Osteocyte (in vitro differentiated cells): ENCODE data around the gene LRRN2. TPM values are rescaled to one million over a fixed set of nuclear protein-coding genes. Genes with fewer than 3 reads are reported as not detected.
A peak's percentile ranks its signal among the peaks of the same experiment; 100 is the strongest.

Experiments used
- DNase-seq: peaks from one replicate; pipeline ENCODE4 v3.0.0; 2021; ENCODE audit warnings: mixed read lengths; ENCODE audit not compliant: unreplicated experiment; ENCODE audit errors: extremely low spot score
- H3K27ac Mint-ChIP-seq: one replicate; pipeline ENCODE4 v1.8.0; 2021; ENCODE audit warnings: mild to moderate bottlenecking, mixed read lengths; ENCODE audit not compliant: unreplicated experiment
- H3K27me3 Mint-ChIP-seq: one replicate; pipeline ENCODE4 v1.8.0; 2021; ENCODE audit warnings: mixed read lengths; ENCODE audit not compliant: unreplicated experiment
- H3K36me3 Mint-ChIP-seq: one replicate; pipeline ENCODE4 v1.8.0; 2021; ENCODE audit warnings: mixed read lengths; ENCODE audit not compliant: unreplicated experiment
- H3K4me1 Mint-ChIP-seq: one replicate; pipeline ENCODE4 v1.8.0; 2021; ENCODE audit warnings: mixed read lengths; ENCODE audit not compliant: unreplicated experiment
- H3K4me3 Mint-ChIP-seq: one replicate; pipeline ENCODE4 v1.8.0; 2021; ENCODE audit warnings: mild to moderate bottlenecking, moderate library complexity, mixed read lengths; ENCODE audit not compliant: unreplicated experiment
- H3K9me3 Mint-ChIP-seq: one replicate; pipeline ENCODE4 v1.8.0; 2021; ENCODE audit warnings: mixed read lengths; ENCODE audit not compliant: unreplicated experiment
- total RNA-seq: library from RNA; stranded (reverse); gene quantifications from 2 replicates; pipeline ENCODE4 v1.2.1, GENCODE V29; 2021
- TF ChIP-seq, protein P1 (sequence below): fragments of 200-600 bp; sonication (generic); IDR thresholded peaks from 2 replicates; pipeline ENCODE4 v1.5.0; 2021; ENCODE audit warnings: antibody characterized with exemption, mild to moderate bottlenecking, moderate library complexity

LRRN2 gene
- total RNA-seq, 1 donor from 2014 or later: not detected

- Mint-ChIP-seq H3K4me3 (no peak overlapping the region), H3K36me3 (no peaks in the 10 kb centered on the region), H3K4me1 (no peaks in the 10 kb centered on the region), H3K9me3 (no peaks in the 10 kb centered on the region), H3K27ac (no peak overlapping the region), H3K27me3 (peaks cover 40% of the 10 kb centered on the region)
- DNase-seq: peak; percentile 21
- TF ChIP-seq, protein P1, sequence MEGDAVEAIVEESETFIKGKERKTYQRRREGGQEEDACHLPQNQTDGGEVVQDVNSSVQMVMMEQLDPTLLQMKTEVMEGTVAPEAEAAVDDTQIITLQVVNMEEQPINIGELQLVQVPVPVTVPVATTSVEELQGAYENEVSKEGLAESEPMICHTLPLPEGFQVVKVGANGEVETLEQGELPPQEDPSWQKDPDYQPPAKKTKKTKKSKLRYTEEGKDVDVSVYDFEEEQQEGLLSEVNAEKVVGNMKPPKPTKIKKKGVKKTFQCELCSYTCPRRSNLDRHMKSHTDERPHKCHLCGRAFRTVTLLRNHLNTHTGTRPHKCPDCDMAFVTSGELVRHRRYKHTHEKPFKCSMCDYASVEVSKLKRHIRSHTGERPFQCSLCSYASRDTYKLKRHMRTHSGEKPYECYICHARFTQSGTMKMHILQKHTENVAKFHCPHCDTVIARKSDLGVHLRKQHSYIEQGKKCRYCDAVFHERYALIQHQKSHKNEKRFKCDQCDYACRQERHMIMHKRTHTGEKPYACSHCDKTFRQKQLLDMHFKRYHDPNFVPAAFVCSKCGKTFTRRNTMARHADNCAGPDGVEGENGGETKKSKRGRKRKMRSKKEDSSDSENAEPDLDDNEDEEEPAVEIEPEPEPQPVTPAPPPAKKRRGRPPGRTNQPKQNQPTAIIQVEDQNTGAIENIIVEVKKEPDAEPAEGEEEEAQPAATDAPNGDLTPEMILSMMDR: no peak
Measured at GRCh38 chr1:204726478-204726877, 40.9 kb upstream of the LRRN2 start.

- Mint-ChIP-seq H3K4me3 (no peak overlapping the region), H3K27me3 (peaks cover 37% of the 10 kb centered on the region), H3K4me1 (no peaks in the 10 kb centered on the region), H3K27ac (no peak overlapping the region), H3K9me3 (no peaks in the 10 kb centered on the region), H3K36me3 (no peaks in the 10 kb centered on the region)
- DNase-seq: peak; percentile 64
- TF ChIP-seq, protein P1: no peak
Measured at GRCh38 chr1:204725821-204726448, 40.4 kb upstream of the LRRN2 start.

GRCh38 chr1:204723131-204723787 is 37.7 kb upstream of the LRRN2 start:
- no peaks in the 10 kb centered on the region for H3K4me1 Mint-ChIP-seq
- no peak overlapping the region for H3K4me3 Mint-ChIP-seq
- DNase-seq: no peak
- TF ChIP-seq, protein P1: no peak
- peaks cover 19% of the 10 kb centered on the region for H3K27me3 Mint-ChIP-seq
- H3K9me3 Mint-ChIP-seq: no peaks in the 10 kb centered on the region
- H3K27ac Mint-ChIP-seq: no peak overlapping the region
- H3K36me3 Mint-ChIP-seq: no peaks in the 10 kb centered on the region

GRCh38 chr1:204721373-204722055 is 36.0 kb upstream of the LRRN2 start:
- DNase-seq: no peak
- TF ChIP-seq, protein P1: no peak
- Mint-ChIP-seq H3K27ac (no peak overlapping the region), H3K4me1 (no peaks in the 10 kb centered on the region), H3K27me3 (peaks cover 23% of the 10 kb centered on the region), H3K36me3 (no peaks in the 10 kb centered on the region), H3K4me3 (no peak overlapping the region), H3K9me3 (no peaks in the 10 kb centered on the region)

DNA sequence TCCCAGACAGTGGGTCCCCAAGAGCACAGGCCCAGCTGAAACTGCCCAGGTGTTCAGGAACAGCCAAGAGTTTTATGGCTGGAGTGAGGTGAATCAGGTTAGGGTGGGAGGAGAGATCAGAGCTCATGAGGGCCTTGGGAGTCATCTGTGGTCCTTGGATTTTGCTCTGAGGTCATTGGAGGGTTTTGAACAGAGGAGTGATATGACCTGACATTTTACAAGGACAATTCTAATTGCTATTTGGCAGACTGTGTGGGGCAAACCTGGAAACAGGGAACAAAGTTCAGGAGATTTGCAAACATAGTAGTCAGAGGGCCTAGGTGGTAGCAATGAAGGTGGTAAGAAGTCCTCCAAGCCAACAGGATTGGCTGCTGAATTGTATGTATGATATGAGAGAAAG is 31.1 kb upstream of the LRRN2 start:
- Mint-ChIP-seq H3K4me1 (no peaks in the 10 kb centered on the region), H3K27ac (no peak overlapping the region), H3K27me3 (peaks cover 44% of the 10 kb centered on the region), H3K4me3 (no peak overlapping the region), H3K36me3 (no peaks in the 10 kb centered on the region), H3K9me3 (no peaks in the 10 kb centered on the region)
- TF ChIP-seq, protein P1: no peak
- DNase-seq: no peak
